SK-N-SH (cell line): ENCODE results near the gene DNTT. TPM values are rescaled to one million over a fixed set of nuclear protein-coding genes. Genes with fewer than 3 reads are reported as not detected.

ENCODE experiments used
- CTCF ChIA-PET: fragments of 300-600, 350-600 bp; formaldehyde crosslinking; extraction: SDS; loops from one replicate; lab custom pipeline; 2021; lab: Yijun Ruan, JAX
- POLR2A ChIA-PET: fragments of 350-600 bp; sonication (Branson Sonifier 250); formaldehyde crosslinking; extraction: SDS; loops from one replicate; lab custom pipeline; 2020; ENCODE audit warnings: antibody characterized with exemption, inconsistent platforms; lab: Yijun Ruan, JAX
- DNase-seq: peaks from one replicate; pipeline ENCODE4 v3.0.0; 2012
- H2AFZ ChIP-seq: fragments of 200-600 bp; sonication (generic); 2 replicates; pipeline ENCODE4 v1.8.1; 2016; ENCODE audit warnings: antibody characterized with exemption, mild to moderate bottlenecking, low read depth
- H3F3A ChIP-seq: fragments of 200-600 bp; sonication (generic); replicated peaks from 2 replicates; pipeline ENCODE3; 2016; ENCODE audit warnings: antibody characterized with exemption, mild to moderate bottlenecking; ENCODE audit not compliant: insufficient read depth
- H3K27ac ChIP-seq, 2 experiments: fragments of 200-500 bp in 1 of 2; fragments of 200-600 bp in 1 of 2; sonication (Bioruptor generic) in 1 of 2; sonication (generic), shearing (Covaris generic) in 1 of 2; 2 replicates each; pipeline versions ENCODE4 v1.5.1 to v1.6.1; 2014 to 2016; ENCODE audit warnings: low read depth in 2 of 2, inconsistent platforms in 1 of 2, low read length in 1 of 2, mild to moderate bottlenecking in 1 of 2, mixed read lengths in 1 of 2
- H3K27me3 ChIP-seq: fragments of 200-600 bp; sonication (generic), shearing (Covaris generic); 2 replicates; pipeline ENCODE4 v1.6.1; 2016; ENCODE audit warnings: mixed run types; ENCODE audit not compliant: insufficient read depth
- H3K36me3 ChIP-seq, 2 experiments: fragments of 200-500 bp in 1 of 2; fragments of 200-600 bp in 1 of 2; sonication (Bioruptor generic) in 1 of 2; sonication (generic) in 1 of 2; replicated peaks in 1 of 2; 2 replicates each; pipeline versions ENCODE3 to v1.5.1; 2014 to 2016; ENCODE audit warnings: low read length in 1 of 2, mild to moderate bottlenecking in 1 of 2; ENCODE audit not compliant: insufficient read depth in 2 of 2, control insufficient read depth in 1 of 2
- H3K4me1 ChIP-seq, 2 experiments: fragments of 200-500 bp in 1 of 2; fragments of 200-600 bp in 1 of 2; sonication (Bioruptor generic) in 1 of 2; sonication (generic), shearing (Covaris generic) in 1 of 2; 2 replicates each; pipeline versions ENCODE4 v1.5.1 to v1.6.1; 2014 to 2016; ENCODE audit warnings: low read depth in 1 of 2, low read length in 1 of 2, mixed run types in 1 of 2; ENCODE audit not compliant: insufficient read depth in 2 of 2, control insufficient read depth in 1 of 2
- H3K4me2 ChIP-seq: fragments of 200-600 bp; sonication (generic), shearing (Covaris generic); 2 replicates; pipeline ENCODE4 v1.6.1; 2017; ENCODE audit warnings: mixed run types
- H3K4me3 ChIP-seq, 2 experiments: fragments of 200-500 bp in 1 of 2; fragments of 200-600 bp in 1 of 2; sonication (Bioruptor generic) in 1 of 2; sonication (generic), shearing (Covaris generic) in 1 of 2; 2 replicates each; pipeline versions ENCODE4 v1.5.1 to v1.8.1; 2014 to 2016; ENCODE audit warnings: low read depth in 2 of 2, inconsistent platforms in 1 of 2, low read length in 1 of 2, mild to moderate bottlenecking in 1 of 2, mixed read lengths in 1 of 2, moderate library complexity in 1 of 2
- H3K79me2 ChIP-seq: fragments of 200-600 bp; sonication (generic); 2 replicates; pipeline ENCODE4 v1.8.1; 2017; ENCODE audit warnings: mild to moderate bottlenecking; ENCODE audit not compliant: insufficient read depth
- H3K9ac ChIP-seq: fragments of 200-600 bp; sonication (generic); 2 replicates; pipeline ENCODE4 v1.6.1; 2017; ENCODE audit warnings: mixed run types
- H3K9me2 ChIP-seq: fragments of 200-600 bp; sonication (generic); 2 replicates; pipeline ENCODE4 v1.6.1; 2017; ENCODE audit warnings: mixed run types
- H3K9me3 ChIP-seq: fragments of 200-600 bp; sonication (generic); 2 replicates; pipeline ENCODE4 v1.6.1; 2017; ENCODE audit warnings: mixed run types, mild to moderate bottlenecking, moderate library complexity
- H4K20me1 ChIP-seq: fragments of 200-600 bp; sonication (generic); 2 replicates; pipeline ENCODE4 v1.6.1; 2017; ENCODE audit warnings: mild to moderate bottlenecking, mixed run types; ENCODE audit not compliant: insufficient read depth
- CHD2 ChIP-seq: fragments of 150-350 bp; IDR thresholded peaks from 2 replicates; pipeline ENCODE4 v1.6.1; 2018; ENCODE audit warnings: low read length; ENCODE audit not compliant: partially characterized antibody
- EP300 ChIP-seq, 2 experiments: IDR thresholded peaks; 2 replicates each; pipeline versions ENCODE4 v1.4.0 to v1.6.1; 2012; ENCODE audit warnings: borderline replicate concordance in 1 of 2, low read depth in 1 of 2, low read length in 1 of 2
- FOSL2 ChIP-seq: IDR thresholded peaks from 2 replicates; pipeline ENCODE4 v1.4.0; 2012; ENCODE audit warnings: low read depth, mild to moderate bottlenecking, moderate library complexity, borderline replicate concordance
- FOXM1 ChIP-seq: IDR thresholded peaks from 2 replicates; pipeline ENCODE4 v1.4.0; 2012; ENCODE audit warnings: low read depth, mild to moderate bottlenecking
- GATA2 ChIP-seq: sonication (generic); formaldehyde crosslinking; IDR thresholded peaks from 2 replicates; pipeline ENCODE4 v1.5.0; 2020; ENCODE audit warnings: mild to moderate bottlenecking, missing genetic modification reagents
- MEF2A ChIP-seq: IDR thresholded peaks from 2 replicates; pipeline ENCODE4 v1.4.0; 2012; ENCODE audit warnings: low read depth, borderline replicate concordance
- MXI1 ChIP-seq: IDR thresholded peaks from 2 replicates; pipeline ENCODE4 v1.6.1; 2012; ENCODE audit warnings: mild to moderate bottlenecking, low read depth, low read length, improper control_type of control experiment
- RCOR1 ChIP-seq: fragments of 150-350 bp; IDR thresholded peaks from 2 replicates; pipeline ENCODE4 v1.6.1; 2017; ENCODE audit warnings: antibody characterized with exemption, low read length
- SIN3A ChIP-seq: IDR thresholded peaks from 2 replicates; pipeline ENCODE4 v1.6.1; 2012; ENCODE audit warnings: low read depth, mild to moderate bottlenecking, low read length, moderate library complexity, borderline replicate concordance
- TCF12 ChIP-seq: IDR thresholded peaks from 2 replicates; pipeline ENCODE4 v1.4.0; 2012
- YY1 ChIP-seq: IDR thresholded peaks from 2 replicates; pipeline ENCODE4 v1.4.0; 2012; ENCODE audit warnings: low read depth, mild to moderate bottlenecking
- WGBS: methylation state at CpG from one replicate; pipeline ENCODE4 v1.1.6; 2017; ENCODE audit warnings: low lambda C conversion rate; 5-methylcytosine and 5-hydroxymethylcytosine counted together
- polyA plus RNA-seq, 3 experiments: library from polyadenylated mRNA; depleted of rRNA; stranded (reverse); fragments of >200 nt; gene quantifications; 2 replicates each; pipeline ENCODE4 v1.2.3, GENCODE V29; 2012
- TF ChIP-seq, protein P1 (sequence below): IDR thresholded peaks from 2 replicates; pipeline ENCODE4 v1.6.1; 2012; ENCODE audit warnings: mild to moderate bottlenecking, low read depth, low read length, moderate library complexity
- TF ChIP-seq, protein P2 (sequence below): fragments of 200-600 bp; sonication (generic); IDR thresholded peaks from 2 replicates; pipeline ENCODE4 v1.6.1; 2017; ENCODE audit warnings: antibody characterized with exemption, mild to moderate bottlenecking, moderate library complexity
- TF ChIP-seq, protein P3 (sequence below): fragments of 150-350 bp; IDR thresholded peaks from 2 replicates; pipeline ENCODE4 v1.6.1; 2017; ENCODE audit warnings: antibody characterized with exemption, low read length, low read depth, borderline replicate concordance
- TF ChIP-seq, protein P4 (sequence below): IDR thresholded peaks from 2 replicates; pipeline ENCODE4; 2012
- TF ChIP-seq, protein P5 (sequence below): IDR thresholded peaks from 2 replicates; pipeline ENCODE4 v1.4.0; 2012; ENCODE audit warnings: low read depth

DNTT gene
- polyA plus RNA-seq, 1 of the 3 experiments (the other 2 are of a cell fraction), result not detected

DNA sequence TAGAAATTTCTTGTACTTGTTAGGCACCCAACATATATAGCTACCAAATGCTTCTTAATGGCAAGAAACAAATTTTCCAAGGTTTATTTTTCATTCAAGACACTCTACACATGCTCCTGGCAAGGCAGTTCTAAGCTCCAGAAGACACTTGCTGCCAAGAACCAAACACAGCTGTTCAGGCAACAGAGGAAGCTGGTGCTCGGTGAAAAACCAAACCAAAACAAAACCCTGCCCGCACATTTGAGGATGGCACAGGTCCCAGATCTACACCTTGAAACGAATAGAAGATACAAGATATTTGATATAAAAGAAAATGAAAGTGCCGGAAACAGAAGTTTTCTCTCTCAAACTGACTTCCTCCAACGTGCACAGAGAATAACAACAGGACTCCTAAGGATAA is 4.9 kb upstream of the DNTT start (continued):
- TF ChIP-seq, protein P1, sequence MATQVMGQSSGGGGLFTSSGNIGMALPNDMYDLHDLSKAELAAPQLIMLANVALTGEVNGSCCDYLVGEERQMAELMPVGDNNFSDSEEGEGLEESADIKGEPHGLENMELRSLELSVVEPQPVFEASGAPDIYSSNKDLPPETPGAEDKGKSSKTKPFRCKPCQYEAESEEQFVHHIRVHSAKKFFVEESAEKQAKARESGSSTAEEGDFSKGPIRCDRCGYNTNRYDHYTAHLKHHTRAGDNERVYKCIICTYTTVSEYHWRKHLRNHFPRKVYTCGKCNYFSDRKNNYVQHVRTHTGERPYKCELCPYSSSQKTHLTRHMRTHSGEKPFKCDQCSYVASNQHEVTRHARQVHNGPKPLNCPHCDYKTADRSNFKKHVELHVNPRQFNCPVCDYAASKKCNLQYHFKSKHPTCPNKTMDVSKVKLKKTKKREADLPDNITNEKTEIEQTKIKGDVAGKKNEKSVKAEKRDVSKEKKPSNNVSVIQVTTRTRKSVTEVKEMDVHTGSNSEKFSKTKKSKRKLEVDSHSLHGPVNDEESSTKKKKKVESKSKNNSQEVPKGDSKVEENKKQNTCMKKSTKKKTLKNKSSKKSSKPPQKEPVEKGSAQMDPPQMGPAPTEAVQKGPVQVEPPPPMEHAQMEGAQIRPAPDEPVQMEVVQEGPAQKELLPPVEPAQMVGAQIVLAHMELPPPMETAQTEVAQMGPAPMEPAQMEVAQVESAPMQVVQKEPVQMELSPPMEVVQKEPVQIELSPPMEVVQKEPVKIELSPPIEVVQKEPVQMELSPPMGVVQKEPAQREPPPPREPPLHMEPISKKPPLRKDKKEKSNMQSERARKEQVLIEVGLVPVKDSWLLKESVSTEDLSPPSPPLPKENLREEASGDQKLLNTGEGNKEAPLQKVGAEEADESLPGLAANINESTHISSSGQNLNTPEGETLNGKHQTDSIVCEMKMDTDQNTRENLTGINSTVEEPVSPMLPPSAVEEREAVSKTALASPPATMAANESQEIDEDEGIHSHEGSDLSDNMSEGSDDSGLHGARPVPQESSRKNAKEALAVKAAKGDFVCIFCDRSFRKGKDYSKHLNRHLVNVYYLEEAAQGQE, result no peak
- no peak for TF ChIP-seq SIN3A
- no peak for TF ChIP-seq GATA2 (CRISPR knock-in tag)

DNA sequence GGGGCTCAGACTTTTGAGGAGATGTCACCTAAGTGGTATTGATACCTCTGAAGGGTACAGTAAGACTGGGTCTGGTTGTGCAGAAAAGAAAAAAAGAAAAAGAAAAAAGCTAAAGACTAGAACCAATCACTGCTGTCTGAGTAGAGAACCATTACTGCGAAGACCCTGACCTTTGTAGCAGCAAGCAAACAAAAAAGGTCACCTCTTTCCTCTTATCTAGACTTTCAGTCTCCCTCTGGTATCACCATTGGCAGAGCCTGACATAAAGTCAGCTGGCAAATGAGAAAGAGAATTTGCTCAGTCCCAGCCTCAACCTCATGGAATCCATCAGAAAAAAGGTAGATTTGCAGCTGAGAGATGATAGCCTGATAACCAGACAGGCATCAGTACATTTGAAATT is 2.6 kb upstream of the DNTT start:
- no peaks in the 10 kb centered on the region for H3K79me2 ChIP-seq
- no peaks in the 10 kb centered on the region for H3K9me2 ChIP-seq
- no peak for DNase-seq
- H3K27me3 ChIP-seq, result 0 out of 2 replicates have a peak, but pooled peaks cover 6% of the 10 kb centered on the region
- no peak overlapping the region for H2AFZ ChIP-seq
- no peak overlapping the region for H3K9ac ChIP-seq
- no peak overlapping the region for H3K4me2 ChIP-seq
- TF ChIP-seq TCF12 (no peak), FOSL2 (no peak), GATA2 (CRISPR knock-in tag) (no peak), CHD2 (no peak), RCOR1 (no peak), MXI1 (no peak), FOXM1 (no peak), MEF2A (no peak), YY1 (no peak), EP300 (IDR thresholded peaks at IDR 0.05; ENCODE audit: borderline replicate concordance in 1 of 2, low read depth in 1 of 2, low read length in 1 of 2) (no peak)
- TF ChIP-seq, protein P2, sequence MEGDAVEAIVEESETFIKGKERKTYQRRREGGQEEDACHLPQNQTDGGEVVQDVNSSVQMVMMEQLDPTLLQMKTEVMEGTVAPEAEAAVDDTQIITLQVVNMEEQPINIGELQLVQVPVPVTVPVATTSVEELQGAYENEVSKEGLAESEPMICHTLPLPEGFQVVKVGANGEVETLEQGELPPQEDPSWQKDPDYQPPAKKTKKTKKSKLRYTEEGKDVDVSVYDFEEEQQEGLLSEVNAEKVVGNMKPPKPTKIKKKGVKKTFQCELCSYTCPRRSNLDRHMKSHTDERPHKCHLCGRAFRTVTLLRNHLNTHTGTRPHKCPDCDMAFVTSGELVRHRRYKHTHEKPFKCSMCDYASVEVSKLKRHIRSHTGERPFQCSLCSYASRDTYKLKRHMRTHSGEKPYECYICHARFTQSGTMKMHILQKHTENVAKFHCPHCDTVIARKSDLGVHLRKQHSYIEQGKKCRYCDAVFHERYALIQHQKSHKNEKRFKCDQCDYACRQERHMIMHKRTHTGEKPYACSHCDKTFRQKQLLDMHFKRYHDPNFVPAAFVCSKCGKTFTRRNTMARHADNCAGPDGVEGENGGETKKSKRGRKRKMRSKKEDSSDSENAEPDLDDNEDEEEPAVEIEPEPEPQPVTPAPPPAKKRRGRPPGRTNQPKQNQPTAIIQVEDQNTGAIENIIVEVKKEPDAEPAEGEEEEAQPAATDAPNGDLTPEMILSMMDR, result no peak
- TF ChIP-seq, protein P3, sequence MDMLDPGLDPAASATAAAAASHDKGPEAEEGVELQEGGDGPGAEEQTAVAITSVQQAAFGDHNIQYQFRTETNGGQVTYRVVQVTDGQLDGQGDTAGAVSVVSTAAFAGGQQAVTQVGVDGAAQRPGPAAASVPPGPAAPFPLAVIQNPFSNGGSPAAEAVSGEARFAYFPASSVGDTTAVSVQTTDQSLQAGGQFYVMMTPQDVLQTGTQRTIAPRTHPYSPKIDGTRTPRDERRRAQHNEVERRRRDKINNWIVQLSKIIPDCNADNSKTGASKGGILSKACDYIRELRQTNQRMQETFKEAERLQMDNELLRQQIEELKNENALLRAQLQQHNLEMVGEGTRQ, result no peak
- TF ChIP-seq, protein P4, sequence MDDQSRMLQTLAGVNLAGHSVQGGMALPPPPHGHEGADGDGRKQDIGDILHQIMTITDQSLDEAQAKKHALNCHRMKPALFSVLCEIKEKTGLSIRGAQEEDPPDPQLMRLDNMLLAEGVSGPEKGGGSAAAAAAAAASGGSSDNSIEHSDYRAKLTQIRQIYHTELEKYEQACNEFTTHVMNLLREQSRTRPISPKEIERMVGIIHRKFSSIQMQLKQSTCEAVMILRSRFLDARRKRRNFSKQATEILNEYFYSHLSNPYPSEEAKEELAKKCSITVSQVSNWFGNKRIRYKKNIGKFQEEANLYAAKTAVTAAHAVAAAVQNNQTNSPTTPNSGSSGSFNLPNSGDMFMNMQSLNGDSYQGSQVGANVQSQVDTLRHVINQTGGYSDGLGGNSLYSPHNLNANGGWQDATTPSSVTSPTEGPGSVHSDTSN, result no peak
- TF ChIP-seq, protein P5, sequence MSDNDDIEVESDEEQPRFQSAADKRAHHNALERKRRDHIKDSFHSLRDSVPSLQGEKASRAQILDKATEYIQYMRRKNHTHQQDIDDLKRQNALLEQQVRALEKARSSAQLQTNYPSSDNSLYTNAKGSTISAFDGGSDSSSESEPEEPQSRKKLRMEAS, result no peak
- TF ChIP-seq, protein P1, result no peak
- no peaks in the 10 kb centered on the region for H3F3A ChIP-seq
- no peaks in the 10 kb centered on the region for H3K4me1 ChIP-seq
- ChIA-PET CTCF (interaction anchor here (1.5 to 3.0 kb wide), 8 partner anchors 8 to 285 kb away, joined by 4 to 10 read pairs (median 8); no protein-coding TSS in a partner anchor), POLR2A (no interaction called here)
- WGBS, result 27% methylated on average over 1 of the region's 1 CpG
- H3K4me3 ChIP-seq, result no peak overlapping the region
- H4K20me1 ChIP-seq, result no peaks in the 10 kb centered on the region
- no peaks in the 10 kb centered on the region for H3K9me3 ChIP-seq
- H3K27ac ChIP-seq, result no peak overlapping the region
- H3K36me3 ChIP-seq, result no peaks in the 10 kb centered on the region
